Erythroblast (primary cell): ENCODE measurements around the gene CSPG5.

Experiments
- GATA1 ChIP-seq: IDR thresholded peaks from 2 replicates; pipeline ENCODE4 v1.6.1; 2011; ENCODE audit warnings: low read depth, mild to moderate bottlenecking, control low read depth, low read length, moderate library complexity
- POLR2A ChIP-seq: IDR thresholded peaks from 2 replicates; pipeline ENCODE4 v1.6.1; 2011; ENCODE audit warnings: mild to moderate bottlenecking, low read length

DNA sequence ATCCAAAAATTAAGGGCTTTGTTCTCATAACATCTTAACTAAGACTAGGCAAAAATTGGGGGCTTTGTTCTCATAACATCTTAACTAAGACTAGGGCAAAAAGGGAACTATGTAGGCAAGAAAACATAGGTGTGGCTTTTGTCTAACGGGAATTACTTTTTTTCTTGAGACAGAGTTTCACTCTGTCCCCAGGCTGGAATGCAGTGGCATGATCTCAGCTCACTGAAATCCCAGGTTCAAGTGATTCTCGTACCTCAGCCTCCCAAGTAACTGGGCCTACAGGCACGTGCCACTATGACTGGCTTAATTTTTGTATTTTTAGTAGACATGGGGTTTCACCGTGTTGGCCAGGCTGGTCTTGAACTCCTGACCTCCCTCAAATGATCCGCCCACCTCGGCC lies 49.8 kb upstream of the CSPG5 start:
- no peak for TF ChIP-seq POLR2A
- no peak for TF ChIP-seq GATA1
